Esophagus muscularis mucosa (tissue), 4 donors: Measurements from ENCODE around the gene TSR1. TPM values are rescaled to one million over a fixed set of nuclear protein-coding genes. Genes with fewer than 3 reads are reported as not detected.

ENCODE experiments used
- DNase-seq: peaks from one replicate; pipeline ENCODE4 v3.0.0-alpha.2; 2017; ENCODE audit errors: extremely low spot score
- H3K27ac ChIP-seq, 4 donors: fragments of 200-600 bp; sonication (generic); replicated peaks in 1 of 4; 1 replicate in 3 of 4; 2 replicates in 1 of 4; pipeline ENCODE4 v1.5.1; 2016 to 2019; ENCODE audit warnings: mild to moderate bottlenecking in 1 of 4
- H3K27me3 ChIP-seq, 4 donors: fragments of 200-600 bp; sonication (generic); one replicate each; pipeline versions ENCODE4 v1.5.1 to v1.6.0; 2016 to 2019
- H3K36me3 ChIP-seq, 4 donors: fragments of 200-600 bp; sonication (generic); one replicate each; pipeline ENCODE4 v1.5.1; 2016 to 2019
- H3K4me1 ChIP-seq, 4 donors: fragments of 200-600 bp; sonication (generic); one replicate each; pipeline ENCODE4 v1.5.1; 2016 to 2019
- H3K4me3 ChIP-seq, 4 donors: fragments of 200-600 bp; sonication (generic); 1 replicate in 2 of 4; 2 replicates in 2 of 4; pipeline ENCODE4 v1.5.1; 2016 to 2019; ENCODE audit warnings: mild to moderate bottlenecking in 4 of 4, moderate library complexity in 1 of 4
- H3K9me3 ChIP-seq, 4 donors: fragments of 200-600 bp; sonication (generic); 1 replicate in 3 of 4; 2 replicates in 1 of 4; pipeline ENCODE4 v1.5.1; 2016 to 2019
- CTCF ChIP-seq, 3 experiments: fragments of 200-600 bp in 2 of 3; fragments of 450-650 bp in 1 of 3; sonication (generic) in 2 of 3; IDR thresholded peaks; one replicate each; pipeline ENCODE4 v1.5.1; 2017 to 2019; ENCODE audit warnings: antibody characterized with exemption in 3 of 3, mild to moderate bottlenecking in 2 of 3, moderate library complexity in 1 of 3
- EP300 ChIP-seq: sonication (generic); formaldehyde crosslinking; IDR thresholded peaks from one replicate; pipeline ENCODE4 v1.6.1; 2017; ENCODE audit warnings: antibody characterized with exemption
- POLR2A ChIP-seq: fragments of 450-650 bp; IDR thresholded peaks from one replicate; pipeline ENCODE4 v1.6.1; 2017; ENCODE audit warnings: antibody characterized with exemption, moderate library complexity, mild to moderate bottlenecking, low read depth
- POLR2AphosphoS5 ChIP-seq, 2 donors: sonication (generic); formaldehyde crosslinking; IDR thresholded peaks; one replicate each; pipeline ENCODE4 v1.6.1; 2017; ENCODE audit warnings: antibody characterized with exemption in 2 of 2
- WGBS: methylation state at CpG from one replicate; pipeline ENCODE4 v1.1.5; 2018; 5-methylcytosine and 5-hydroxymethylcytosine counted together
- intact Hi-C: fragments of 100-400 bp; cut with DNase I; formaldehyde crosslinking; loops from one replicate; pipeline ENCODE4 v1.15.1; 2023
- total RNA-seq, 4 donors: library from RNA; depleted of rRNA; stranded (reverse); fragments of >200 nt; gene quantifications; one replicate each; pipeline versions ENCODE4 v1.1.0 to v1.2.1, GENCODE V29; 2016

TSR1 gene
- total RNA-seq, 4 donors from 2014 or later: 49.0 to 57.2 (median 55.1) TPM

GRCh38 chr17:2377659-2378058 lies 41.4 kb upstream of the TSR1 start:
- intact Hi-C loops: no loop called here
- H3K4me3 ChIP-seq: no peak overlapping the region
- H3K36me3 ChIP-seq: peaks cover 19 to 91% (median 83%) of the 10 kb centered on the region in 4 donors
- H3K9me3 ChIP-seq: no peaks in the 10 kb centered on the region
- no peak overlapping the region for H3K27ac ChIP-seq
- WGBS: 90% methylated on average over 10 of the region's 10 CpGs
- H3K27me3 ChIP-seq: no peaks in the 10 kb centered on the region
- no peak for TF ChIP-seq CTCF (IDR thresholded peaks at IDR 0.05)
- no peak for TF ChIP-seq POLR2A
- no peak for TF ChIP-seq POLR2AphosphoS5 (IDR thresholded peaks at IDR 0.05)
- TF ChIP-seq EP300: no peak
- no peak for DNase-seq
- H3K4me1 ChIP-seq: peaks cover 0 to 14% (median 7%) of the 10 kb centered on the region in 4 donors

GRCh38 chr17:2376107-2376506 lies 39.9 kb upstream of the TSR1 start:
- Histone ChIP-seq H3K36me3 (peaks cover 20 to 98% (median 91%) of the 10 kb centered on the region in 4 donors), H3K4me1 (no peaks in the 10 kb centered on the region), H3K27ac (no peak overlapping the region), H3K4me3 (no peak overlapping the region), H3K9me3 (no peaks in the 10 kb centered on the region), H3K27me3 (no peaks in the 10 kb centered on the region)
- TF ChIP-seq POLR2AphosphoS5 (IDR thresholded peaks at IDR 0.05): no peak
- TF ChIP-seq CTCF (IDR thresholded peaks at IDR 0.05): no peak
- TF ChIP-seq POLR2A: no peak
- TF ChIP-seq EP300: no peak
- DNase-seq: no peak
- 90% methylated on average over 14 of the region's 14 CpGs for WGBS
- intact Hi-C loops: no loop called here

- TF ChIP-seq CTCF (IDR thresholded peaks at IDR 0.05): no peak
- no peak for TF ChIP-seq POLR2A
- no peak for TF ChIP-seq EP300
- no peak for TF ChIP-seq POLR2AphosphoS5 (IDR thresholded peaks at IDR 0.05)
- peaks cover 20 to 96% (median 88%) of the 10 kb centered on the region in 4 donors for H3K36me3 ChIP-seq
Measured at GRCh38 chr17:2375406-2375805, 39.1 kb upstream of the TSR1 start.

DNA sequence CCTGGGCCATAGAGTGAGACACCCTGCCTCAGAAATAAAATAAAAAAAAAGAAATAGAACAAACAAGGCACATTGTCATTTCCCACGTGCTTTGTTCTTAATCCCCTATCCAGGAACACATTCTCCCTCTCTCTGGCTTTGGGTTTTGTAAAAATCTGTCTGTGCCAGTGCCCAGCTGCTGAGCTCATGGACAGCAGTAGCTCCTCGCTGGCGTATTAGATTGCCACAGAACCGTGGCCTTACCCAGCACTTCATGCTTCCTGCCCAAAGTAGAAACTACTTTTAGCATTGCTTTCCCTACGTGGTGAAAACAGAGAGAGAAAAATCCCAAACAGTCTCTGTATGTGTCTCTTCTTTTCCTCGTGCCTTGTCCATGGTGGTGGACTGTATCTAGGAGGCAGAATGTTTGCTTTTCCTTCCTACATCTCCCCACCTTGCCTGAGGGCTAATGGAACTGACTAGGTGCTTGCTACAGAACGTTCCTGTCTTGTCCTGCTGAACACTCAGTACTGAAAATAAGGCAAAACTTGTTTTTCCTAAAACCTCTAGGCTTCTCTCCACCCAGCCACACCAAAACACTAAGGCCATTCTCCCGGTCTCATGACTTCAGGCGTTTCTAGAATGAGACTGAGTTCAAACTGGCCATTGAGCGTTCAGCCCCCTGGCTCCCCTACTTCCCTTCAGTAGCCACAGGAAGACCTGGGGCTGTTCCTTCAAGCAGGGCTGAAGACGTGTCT lies 38.5 kb upstream of the TSR1 start:
- intact Hi-C loops: no loop called here
- Histone ChIP-seq H3K27ac (no peak overlapping the region), H3K4me3 (no peak overlapping the region), H3K27me3 (no peaks in the 10 kb centered on the region), H3K4me1 (peaks cover 0 to 8% (median 7%) of the 10 kb centered on the region in 4 donors), H3K36me3 (peaks cover 20 to 96% (median 86%) of the 10 kb centered on the region in 4 donors), H3K9me3 (no peaks in the 10 kb centered on the region)
- no peak for TF ChIP-seq EP300
- no peak for TF ChIP-seq POLR2AphosphoS5 (IDR thresholded peaks at IDR 0.05)
- TF ChIP-seq CTCF (IDR thresholded peaks at IDR 0.05): no peak
- TF ChIP-seq POLR2A: no peak
- no peak for DNase-seq
- 77% methylated on average over 11 of the region's 11 CpGs for WGBS

More at GRCh38 chr17:2375406-2375805, 39.1 kb upstream of the TSR1 start:
- no peak overlapping the region for H3K27ac ChIP-seq
- peaks cover 0 to 1% (median under 1%) of the 10 kb centered on the region in 4 donors for H3K4me1 ChIP-seq
- no peaks in the 10 kb centered on the region for H3K27me3 ChIP-seq
- H3K9me3 ChIP-seq: no peaks in the 10 kb centered on the region
- no peak for DNase-seq
- intact Hi-C loops: no loop called here
- no peak overlapping the region for H3K4me3 ChIP-seq
- WGBS: 89% methylated on average over 18 of the region's 19 CpGs
